Endothelial cell of umbilical vein (primary cell): ENCODE results near the gene CP. TPM values are rescaled to one million over a fixed set of nuclear protein-coding genes. Genes with fewer than 3 reads are reported as not detected.

Experiments
- BruUV-seq: library from RNA; stranded (reverse); fragments of 400-500 nt; replicated peaks from 2 replicates; lab custom pipeline; 2021; lab: Mats Ljungman, UMichigan
- CTCF ChIA-PET: fragments of 300-600, 350-600 bp; sonication (Branson Sonifier 250); formaldehyde crosslinking; loops from one replicate; lab custom pipeline; 2021; ENCODE audit warnings: antibody characterized with exemption, inconsistent platforms; lab: Charles Lee
- POLR2A ChIA-PET: fragments of 300-600, 350-600 bp; sonication (Branson Sonifier 250); formaldehyde crosslinking; loops from one replicate; lab custom pipeline; 2021; ENCODE audit warnings: antibody characterized with exemption, inconsistent platforms; lab: Charles Lee
- DNase-seq: peaks from one replicate; pipeline ENCODE4 v3.0.0-alpha.2; 2011; ENCODE audit warnings: low read depth, low spot score
- FAIRE-seq: peaks from 2 replicates; lab custom pipeline; 2011; peaks lifted over from hg19 to GRCh38; lab: Jason Lieb, UNC
- H2AFZ ChIP-seq: 2 replicates; pipeline ENCODE4 v1.6.0; 2012; ENCODE audit warnings: low read depth, low read length, control low read depth, inconsistent platforms
- H3K27ac ChIP-seq: 2 replicates; pipeline ENCODE4 v1.5.1; 2011; ENCODE audit warnings: low read depth, mild to moderate bottlenecking, control low read depth, low read length, moderate library complexity; ENCODE audit not compliant: insufficient read depth
- H3K27me3 ChIP-seq, 2 experiments: 2 replicates each; pipeline versions ENCODE4 v1.6.0 to v1.6.1; 2011; ENCODE audit warnings: low read length in 2 of 2, mixed read lengths in 1 of 2; ENCODE audit not compliant: control insufficient read depth in 2 of 2, insufficient read depth in 2 of 2
- H3K36me3 ChIP-seq, 2 experiments: 2 replicates in 1 of 2; 3 replicates in 1 of 2; pipeline ENCODE4 v1.5.1; 2011; ENCODE audit warnings: low read length in 2 of 2, mild to moderate bottlenecking in 1 of 2, moderate library complexity in 1 of 2; ENCODE audit not compliant: control insufficient read depth in 2 of 2, insufficient read depth in 2 of 2; ENCODE audit errors: extremely low read depth in 1 of 2
- H3K4me1 ChIP-seq: 3 replicates; pipeline ENCODE4 v1.5.1; 2011; ENCODE audit warnings: mild to moderate bottlenecking, low read length; ENCODE audit not compliant: control insufficient read depth, insufficient read depth; ENCODE audit errors: extremely low read depth
- H3K4me2 ChIP-seq: 2 replicates; pipeline ENCODE4 v1.6.1; 2011; ENCODE audit warnings: low read length, control low read depth, mixed read lengths; ENCODE audit not compliant: insufficient read depth
- H3K4me3 ChIP-seq, 3 experiments: fragments of 200-600 bp in 1 of 3; sonication (generic), shearing (Covaris generic) in 1 of 3; replicated peaks in 1 of 3; 2 replicates each; pipeline ENCODE4 v1.5.1; 2011 to 2016; ENCODE audit warnings: control low read depth in 3 of 3, low read length in 3 of 3, mild to moderate bottlenecking in 2 of 3, inconsistent platforms in 1 of 3, low read depth in 1 of 3, moderate library complexity in 1 of 3; ENCODE audit not compliant: insufficient read depth in 1 of 3
- H3K79me2 ChIP-seq: 2 replicates; pipeline ENCODE4 v1.6.0; 2012; ENCODE audit warnings: low read length, inconsistent platforms; ENCODE audit not compliant: control insufficient read depth, insufficient read depth
- H3K9ac ChIP-seq: replicated peaks from 2 replicates; pipeline ENCODE3; 2011; ENCODE audit warnings: low read length, control low read depth; ENCODE audit not compliant: insufficient read depth; ENCODE audit errors: extremely low read depth
- H3K9me1 ChIP-seq: replicated peaks from 3 replicates; pipeline ENCODE4 v1.6.0; 2011; ENCODE audit warnings: mild to moderate bottlenecking, low read length; ENCODE audit not compliant: control insufficient read depth, insufficient read depth; ENCODE audit errors: extremely low read depth
- H3K9me3 ChIP-seq: replicated peaks from 2 replicates; pipeline ENCODE4 v1.5.1; 2012; ENCODE audit warnings: low read length, inconsistent platforms; ENCODE audit not compliant: control insufficient read depth, insufficient read depth
- H4K20me1 ChIP-seq: replicated peaks from 2 replicates; pipeline ENCODE3; 2011; ENCODE audit warnings: mild to moderate bottlenecking, low read length; ENCODE audit not compliant: control insufficient read depth, insufficient read depth; ENCODE audit errors: extremely low read depth
- CTCF ChIP-seq, 2 donors: IDR thresholded peaks; 1 replicate in 1 of 2; 2 replicates in 1 of 2; pipeline ENCODE4 v1.5.1; 2011; ENCODE audit warnings: low read length in 2 of 2, mild to moderate bottlenecking in 2 of 2, moderate library complexity in 2 of 2, control low read depth in 1 of 2, inconsistent platforms in 1 of 2, low read depth in 1 of 2; ENCODE audit not compliant: insufficient read depth in 1 of 2; ENCODE audit errors: extremely low read depth in 1 of 2
- EZH2 ChIP-seq: IDR thresholded peaks from 2 replicates; pipeline ENCODE4 v1.6.1; 2012; ENCODE audit warnings: borderline replicate concordance, low read depth, mild to moderate bottlenecking, moderate library complexity, low read length, inconsistent platforms; ENCODE audit not compliant: severe bottlenecking
- FOS ChIP-seq: IDR thresholded peaks from 2 replicates; pipeline ENCODE4 v1.6.1; 2011; ENCODE audit warnings: mild to moderate bottlenecking, low read length, moderate library complexity, borderline replicate concordance; ENCODE audit not compliant: insufficient read depth
- GATA2 ChIP-seq: IDR thresholded peaks from 2 replicates; pipeline ENCODE4 v1.7.0; 2011; ENCODE audit warnings: low read depth, mild to moderate bottlenecking, moderate library complexity, mixed read lengths, low read length; ENCODE audit not compliant: insufficient read length, insufficient read depth
- JUN ChIP-seq: IDR thresholded peaks from 2 replicates; pipeline ENCODE4 v1.6.1; 2011; ENCODE audit warnings: borderline replicate concordance, low read depth; ENCODE audit not compliant: insufficient read length, insufficient read depth
- MAX ChIP-seq: IDR thresholded peaks from 2 replicates; pipeline ENCODE4 v1.6.1; 2011; ENCODE audit not compliant: insufficient read depth, insufficient read length
- MYC ChIP-seq: IDR thresholded peaks from one replicate; pipeline ENCODE4 v1.6.1; 2011; ENCODE audit warnings: mild to moderate bottlenecking, low read depth, low read length
- POLR2A ChIP-seq: IDR thresholded peaks from 2 replicates; pipeline ENCODE4 v1.6.1; 2012; ENCODE audit warnings: low read depth, mild to moderate bottlenecking, control low read depth, low read length
- POLR2AphosphoS5 ChIP-seq: IDR thresholded peaks from 2 replicates; pipeline ENCODE4 v1.6.1; 2012; ENCODE audit warnings: low read depth, mild to moderate bottlenecking, control low read depth, low read length, moderate library complexity; ENCODE audit not compliant: insufficient read depth
- dilution Hi-C: fragments of 300-500 bp; cut with MboI; formaldehyde crosslinking; loops from one replicate; pipeline ENCODE4 v1.15.0; 2019; ENCODE audit warnings: low sequenced_read_pairs; ENCODE audit not compliant: extremely low pct_ligation_motif_present
- intact Hi-C: fragments of 100-400 bp; cut with micrococcal nuclease; formaldehyde crosslinking; loops from one replicate; pipeline ENCODE4 v1.10.0; 2022
- polyA plus RNA-seq, 4 experiments: library from polyadenylated mRNA; depleted of rRNA in 3 of 4; stranded (reverse) in 3 of 4; unstranded in 1 of 4; fragments of >200 nt; gene quantifications; 2 replicates each; pipeline versions ENCODE4 v1.2.1 to v1.2.3, GENCODE V29; 2011 to 2012; ENCODE audit warnings: missing spikeins in 1 of 4
- total RNA-seq: library from RNA; stranded (reverse); gene quantifications from 2 replicates; pipeline ENCODE4 v1.2.3, GENCODE V29; 2021

Gene CP
- total and polyA plus RNA-seq, 2 donors (not counting 3 experiments of a cell fraction or from before 2014, with no cell fraction given), result not detected

GRCh38 chr3:149258714-149259113 is 37.1 kb upstream of the CP start:
- DNase-seq, result no peak
- no peak for TF ChIP-seq FOS
- TF ChIP-seq JUN, result no peak
- no peak for TF ChIP-seq POLR2A
- TF ChIP-seq EZH2, result no peak
- no peak for TF ChIP-seq GATA2
- no peak for TF ChIP-seq MAX
- TF ChIP-seq MYC, result no peak
- no peak for TF ChIP-seq POLR2AphosphoS5
- TF ChIP-seq CTCF (IDR thresholded peaks at IDR 0.05; ENCODE audit: extremely low read depth in 1 of 2, insufficient read depth in 1 of 2, low read depth in 1 of 2, low read length in 2 of 2), result no peak
- no peaks in the 10 kb centered on the region for H3K4me1 ChIP-seq
- no peaks in the 10 kb centered on the region for H3K79me2 ChIP-seq
- ChIA-PET CTCF (interaction anchor here (2.0 kb wide), 1 partner anchor 303 kb away, joined by 7 read pairs; no protein-coding TSS in a partner anchor), POLR2A (no interaction called here)
- FAIRE-seq, result no peak
- H3K27me3 ChIP-seq, result no peaks in the 10 kb centered on the region
- dilution Hi-C loops, result no loop called here
- H4K20me1 ChIP-seq, result no peaks in the 10 kb centered on the region
- H2AFZ ChIP-seq, result no peak overlapping the region
- H3K9me1 ChIP-seq, result no peaks in the 10 kb centered on the region
- no peaks in the 10 kb centered on the region for H3K9me3 ChIP-seq
- intact Hi-C loops, result no loop called here
- BruUV-seq, result no TSS peak
- H3K27ac ChIP-seq, result no peak overlapping the region
- no peaks in the 10 kb centered on the region for H3K36me3 ChIP-seq
- no peak overlapping the region for H3K9ac ChIP-seq
- H3K4me2 ChIP-seq, result no peak overlapping the region
- no peak overlapping the region for H3K4me3 ChIP-seq
